ENCODE data around the gene HOXB1. TPM values are rescaled to one million over a fixed set of nuclear protein-coding genes. Genes with fewer than 3 reads are reported as not detected.

HOXB1 gene
- total RNA-seq, 1 donor from 2014 or later: not detected

- no peak for ATAC-seq (ENCODE audit: poor library complexity)
- intact Hi-C loops (cut with DNase I): no loop called here
- DNase-seq: no peak
These were observed 37.9 kb upstream of the HOXB1 start for GRCh38 chr17:48568499-48569239.

- intact Hi-C loops (cut with DNase I): no loop called here
- no peak for DNase-seq
- ATAC-seq (ENCODE audit: poor library complexity): no peak
These were observed 37.0 kb upstream of the HOXB1 start for GRCh38 chr17:48567646-48568354.

- ATAC-seq (ENCODE audit: poor library complexity) (no peak), DNase-seq (no peak)
- intact Hi-C loops (cut with DNase I): no loop called here
These were observed 36.4 kb upstream of the HOXB1 start for GRCh38 chr17:48567209-48567608.

- no peak for ATAC-seq (ENCODE audit: poor library complexity)
- intact Hi-C loops (cut with DNase I): no loop called here
- no peak for DNase-seq
These were observed 35.9 kb upstream of the HOXB1 start for GRCh38 chr17:48566717-48567116.

- intact Hi-C loops (cut with DNase I): no loop called here
- no peak for DNase-seq
- no peak for ATAC-seq (ENCODE audit: poor library complexity)
These were observed 35.3 kb upstream of the HOXB1 start for GRCh38 chr17:48565925-48566710.

GRCh38 chr17:48565022-48565554 is 34.3 kb upstream of the HOXB1 start:
- intact Hi-C loops (cut with DNase I): no loop called here
- DNase-seq: no peak
- ATAC-seq (ENCODE audit: poor library complexity): no peak

- ATAC-seq (ENCODE audit: poor library complexity): peak; percentile 31
- intact Hi-C loops (cut with DNase I): no loop called here
- peak; percentile 40 for DNase-seq
These were observed 33.6 kb upstream of the HOXB1 start for GRCh38 chr17:48564188-48565021.

- DNase-seq (no peak), ATAC-seq (ENCODE audit: poor library complexity) (no peak)
- intact Hi-C loops (cut with DNase I): no loop called here
These were observed 33.0 kb upstream of the HOXB1 start for GRCh38 chr17:48563867-48564187.

GRCh38 chr17:48563385-48563838 is 32.6 kb upstream of the HOXB1 start:
- DNase-seq (no peak), ATAC-seq (ENCODE audit: poor library complexity) (no peak)
- intact Hi-C loops (cut with DNase I): no loop called here

GRCh38 chr17:48562934-48563333 is 32.1 kb upstream of the HOXB1 start:
- DNase-seq (no peak), ATAC-seq (ENCODE audit: poor library complexity) (no peak)
- intact Hi-C loops (cut with DNase I): no loop called here

GRCh38 chr17:48561884-48562810 is 31.3 kb upstream of the HOXB1 start:
- ATAC-seq (ENCODE audit: poor library complexity) (no peak), DNase-seq (peak; percentile 17)
- intact Hi-C loops (cut with DNase I): no loop called here

GRCh38 chr17:48559840-48560817 is 29.3 kb upstream of the HOXB1 start:
- DNase-seq (peak; percentile 20), ATAC-seq (ENCODE audit: poor library complexity) (no peak)
- intact Hi-C loops (cut with DNase I): no loop called here

GRCh38 chr17:48559122-48559839 is 28.5 kb upstream of the HOXB1 start:
- intact Hi-C loops (cut with DNase I): no loop called here
- DNase-seq: no peak
- ATAC-seq (ENCODE audit: poor library complexity): no peak

GRCh38 chr17:48558831-48559121 is 28.0 kb upstream of the HOXB1 start:
- ATAC-seq (ENCODE audit: poor library complexity) (no peak), DNase-seq (no peak)
- intact Hi-C loops (cut with DNase I): no loop called here

- no peak for DNase-seq
- no peak for ATAC-seq (ENCODE audit: poor library complexity)
- intact Hi-C loops (cut with DNase I): no loop called here
These were observed 27.4 kb upstream of the HOXB1 start for GRCh38 chr17:48558057-48558830.

All from Right ventricle myocardium superior (tissue), 1 donor.